ENCODE results near the gene SH3BP2.

DNA sequence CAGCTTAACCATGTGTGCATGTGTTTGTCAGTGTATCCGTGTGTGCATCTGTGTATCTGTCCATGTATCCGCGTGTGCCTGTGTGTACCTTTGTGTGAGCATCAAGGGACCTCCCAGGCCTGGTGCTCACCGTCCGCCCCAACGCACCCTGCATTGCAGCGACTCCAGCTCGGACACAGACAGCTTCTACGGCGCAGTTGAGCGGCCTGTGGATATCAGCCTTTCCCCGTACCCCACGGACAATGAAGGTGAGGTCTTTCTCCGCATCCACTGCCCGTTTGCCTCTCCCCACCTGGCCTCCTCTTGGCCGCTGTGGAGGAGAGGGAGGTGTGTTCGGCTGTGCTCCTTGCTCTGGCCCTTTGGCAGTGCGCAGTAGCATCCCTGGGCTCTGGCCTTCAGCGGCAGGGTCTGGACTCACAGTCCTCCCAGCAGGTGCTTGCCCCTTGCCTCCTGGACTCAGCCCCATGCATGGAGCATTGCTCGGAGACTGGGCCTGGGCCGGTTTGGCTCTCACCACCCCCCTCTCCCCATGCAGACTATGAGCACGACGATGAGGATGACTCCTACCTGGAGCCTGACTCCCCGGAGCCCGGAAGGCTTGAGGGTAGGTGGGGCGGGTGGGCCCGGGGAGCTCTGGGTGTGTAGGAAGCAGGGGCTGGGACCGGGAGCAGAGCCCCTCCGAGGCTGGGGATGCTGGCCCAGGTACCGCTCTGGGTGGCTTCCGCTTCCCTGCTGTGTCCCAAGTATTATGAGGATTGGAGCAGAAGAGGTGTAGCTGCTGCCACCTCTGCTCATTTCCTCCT is 34.4 kb downstream of the SH3BP2 start:
- TF ChIP-seq POLR2A (IDR thresholded peaks at IDR 0.05) = no peak
- no peak for TF ChIP-seq CTCF (IDR thresholded peaks at IDR 0.05)
- no peak for TF ChIP-seq EP300 (IDR thresholded peaks at IDR 0.05)
